Endothelial cell of umbilical vein (primary cell): ENCODE results near the gene CD46. TPM values are rescaled to one million over a fixed set of nuclear protein-coding genes. Genes with fewer than 3 reads are reported as not detected.

Experiments
- BruUV-seq: library from RNA; stranded (reverse); fragments of 400-500 nt; replicated peaks from 2 replicates; lab custom pipeline; 2021; lab: Mats Ljungman, UMichigan
- CTCF ChIA-PET: fragments of 300-600, 350-600 bp; sonication (Branson Sonifier 250); formaldehyde crosslinking; loops from one replicate; lab custom pipeline; 2021; ENCODE audit warnings: antibody characterized with exemption, inconsistent platforms; lab: Charles Lee
- POLR2A ChIA-PET: fragments of 300-600, 350-600 bp; sonication (Branson Sonifier 250); formaldehyde crosslinking; loops from one replicate; lab custom pipeline; 2021; ENCODE audit warnings: antibody characterized with exemption, inconsistent platforms; lab: Charles Lee
- DNase-seq: peaks from one replicate; pipeline ENCODE4 v3.0.0-alpha.2; 2011; ENCODE audit warnings: low read depth, low spot score
- FAIRE-seq: peaks from 2 replicates; lab custom pipeline; 2011; peaks lifted over from hg19 to GRCh38; lab: Jason Lieb, UNC
- H2AFZ ChIP-seq: 2 replicates; pipeline ENCODE4 v1.6.0; 2012; ENCODE audit warnings: low read depth, low read length, control low read depth, inconsistent platforms
- H3K27ac ChIP-seq: 2 replicates; pipeline ENCODE4 v1.5.1; 2011; ENCODE audit warnings: low read depth, mild to moderate bottlenecking, control low read depth, low read length, moderate library complexity; ENCODE audit not compliant: insufficient read depth
- H3K27me3 ChIP-seq, 2 experiments: 2 replicates each; pipeline versions ENCODE4 v1.6.0 to v1.6.1; 2011; ENCODE audit warnings: low read length in 2 of 2, mixed read lengths in 1 of 2; ENCODE audit not compliant: control insufficient read depth in 2 of 2, insufficient read depth in 2 of 2
- H3K36me3 ChIP-seq, 2 experiments: 2 replicates in 1 of 2; 3 replicates in 1 of 2; pipeline ENCODE4 v1.5.1; 2011; ENCODE audit warnings: low read length in 2 of 2, mild to moderate bottlenecking in 1 of 2, moderate library complexity in 1 of 2; ENCODE audit not compliant: control insufficient read depth in 2 of 2, insufficient read depth in 2 of 2; ENCODE audit errors: extremely low read depth in 1 of 2
- H3K4me1 ChIP-seq: 3 replicates; pipeline ENCODE4 v1.5.1; 2011; ENCODE audit warnings: mild to moderate bottlenecking, low read length; ENCODE audit not compliant: control insufficient read depth, insufficient read depth; ENCODE audit errors: extremely low read depth
- H3K4me2 ChIP-seq: 2 replicates; pipeline ENCODE4 v1.6.1; 2011; ENCODE audit warnings: low read length, control low read depth, mixed read lengths; ENCODE audit not compliant: insufficient read depth
- H3K4me3 ChIP-seq, 3 experiments: fragments of 200-600 bp in 1 of 3; sonication (generic), shearing (Covaris generic) in 1 of 3; replicated peaks in 1 of 3; 2 replicates each; pipeline ENCODE4 v1.5.1; 2011 to 2016; ENCODE audit warnings: control low read depth in 3 of 3, low read length in 3 of 3, mild to moderate bottlenecking in 2 of 3, inconsistent platforms in 1 of 3, low read depth in 1 of 3, moderate library complexity in 1 of 3; ENCODE audit not compliant: insufficient read depth in 1 of 3
- H3K79me2 ChIP-seq: 2 replicates; pipeline ENCODE4 v1.6.0; 2012; ENCODE audit warnings: low read length, inconsistent platforms; ENCODE audit not compliant: control insufficient read depth, insufficient read depth
- H3K9ac ChIP-seq: replicated peaks from 2 replicates; pipeline ENCODE3; 2011; ENCODE audit warnings: low read length, control low read depth; ENCODE audit not compliant: insufficient read depth; ENCODE audit errors: extremely low read depth
- H3K9me1 ChIP-seq: replicated peaks from 3 replicates; pipeline ENCODE4 v1.6.0; 2011; ENCODE audit warnings: mild to moderate bottlenecking, low read length; ENCODE audit not compliant: control insufficient read depth, insufficient read depth; ENCODE audit errors: extremely low read depth
- H3K9me3 ChIP-seq: replicated peaks from 2 replicates; pipeline ENCODE4 v1.5.1; 2012; ENCODE audit warnings: low read length, inconsistent platforms; ENCODE audit not compliant: control insufficient read depth, insufficient read depth
- H4K20me1 ChIP-seq: replicated peaks from 2 replicates; pipeline ENCODE3; 2011; ENCODE audit warnings: mild to moderate bottlenecking, low read length; ENCODE audit not compliant: control insufficient read depth, insufficient read depth; ENCODE audit errors: extremely low read depth
- EZH2 ChIP-seq: IDR thresholded peaks from 2 replicates; pipeline ENCODE4 v1.6.1; 2012; ENCODE audit warnings: borderline replicate concordance, low read depth, mild to moderate bottlenecking, moderate library complexity, low read length, inconsistent platforms; ENCODE audit not compliant: severe bottlenecking
- FOS ChIP-seq: IDR thresholded peaks from 2 replicates; pipeline ENCODE4 v1.6.1; 2011; ENCODE audit warnings: mild to moderate bottlenecking, low read length, moderate library complexity, borderline replicate concordance; ENCODE audit not compliant: insufficient read depth
- GATA2 ChIP-seq: IDR thresholded peaks from 2 replicates; pipeline ENCODE4 v1.7.0; 2011; ENCODE audit warnings: low read depth, mild to moderate bottlenecking, moderate library complexity, mixed read lengths, low read length; ENCODE audit not compliant: insufficient read length, insufficient read depth
- JUN ChIP-seq: IDR thresholded peaks from 2 replicates; pipeline ENCODE4 v1.6.1; 2011; ENCODE audit warnings: borderline replicate concordance, low read depth; ENCODE audit not compliant: insufficient read length, insufficient read depth
- MYC ChIP-seq: IDR thresholded peaks from one replicate; pipeline ENCODE4 v1.6.1; 2011; ENCODE audit warnings: mild to moderate bottlenecking, low read depth, low read length
- POLR2A ChIP-seq: IDR thresholded peaks from 2 replicates; pipeline ENCODE4 v1.6.1; 2012; ENCODE audit warnings: low read depth, mild to moderate bottlenecking, control low read depth, low read length
- POLR2AphosphoS5 ChIP-seq: IDR thresholded peaks from 2 replicates; pipeline ENCODE4 v1.6.1; 2012; ENCODE audit warnings: low read depth, mild to moderate bottlenecking, control low read depth, low read length, moderate library complexity; ENCODE audit not compliant: insufficient read depth
- dilution Hi-C: fragments of 300-500 bp; cut with MboI; formaldehyde crosslinking; loops from one replicate; pipeline ENCODE4 v1.15.0; 2019; ENCODE audit warnings: low sequenced_read_pairs; ENCODE audit not compliant: extremely low pct_ligation_motif_present
- intact Hi-C: fragments of 100-400 bp; cut with micrococcal nuclease; formaldehyde crosslinking; loops from one replicate; pipeline ENCODE4 v1.10.0; 2022
- polyA plus RNA-seq, 4 experiments: library from polyadenylated mRNA; depleted of rRNA in 3 of 4; stranded (reverse) in 3 of 4; unstranded in 1 of 4; fragments of >200 nt; gene quantifications; 2 replicates each; pipeline versions ENCODE4 v1.2.1 to v1.2.3, GENCODE V29; 2011 to 2012; ENCODE audit warnings: missing spikeins in 1 of 4
- total RNA-seq: library from RNA; stranded (reverse); gene quantifications from 2 replicates; pipeline ENCODE4 v1.2.3, GENCODE V29; 2021
- TF ChIP-seq, protein P1 (sequence below), 2 donors: IDR thresholded peaks; 1 replicate in 1 of 2; 2 replicates in 1 of 2; pipeline ENCODE4 v1.5.1; 2011; ENCODE audit warnings: low read length in 2 of 2, mild to moderate bottlenecking in 2 of 2, moderate library complexity in 2 of 2, control low read depth in 1 of 2, inconsistent platforms in 1 of 2, low read depth in 1 of 2; ENCODE audit not compliant: insufficient read depth in 1 of 2; ENCODE audit errors: extremely low read depth in 1 of 2
- TF ChIP-seq, protein P2 (sequence below): IDR thresholded peaks from 2 replicates; pipeline ENCODE4 v1.6.1; 2011; ENCODE audit not compliant: insufficient read depth, insufficient read length

Gene CD46
- total and polyA plus RNA-seq, 2 donors (not counting 3 experiments of a cell fraction or from before 2014, with no cell fraction given): 134 to 256 TPM

DNA sequence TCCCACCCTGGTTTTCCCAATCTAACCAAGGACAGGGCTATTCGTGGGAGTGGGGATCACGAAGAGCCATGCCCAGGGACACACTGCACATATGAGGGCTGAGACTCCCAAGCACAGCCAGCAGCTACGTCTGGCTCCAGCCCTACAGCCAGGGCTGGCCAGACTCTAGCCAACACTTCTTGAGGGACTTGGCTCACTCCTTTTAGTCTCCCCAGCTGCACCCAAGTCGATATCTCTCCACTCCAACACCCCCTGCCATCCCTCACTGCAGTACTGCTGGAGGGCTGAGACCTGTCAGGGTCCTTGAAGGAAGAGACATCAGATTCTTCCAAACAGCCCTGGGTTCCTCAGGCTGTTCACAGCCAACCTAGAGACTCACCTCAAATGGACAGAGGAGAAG lies 62.6 kb downstream of the CD46 start:
- Histone ChIP-seq H3K27ac (no peak overlapping the region), H3K9ac (no peak overlapping the region), H3K27me3 (no peaks in the 10 kb centered on the region), H3K4me1 (peaks cover 34% of the 10 kb centered on the region), H4K20me1 (no peaks in the 10 kb centered on the region), H2AFZ (no peak overlapping the region), H3K9me3 (no peaks in the 10 kb centered on the region), H3K79me2 (peaks cover 14% of the 10 kb centered on the region), H3K4me2 (no peak overlapping the region), H3K4me3 (no peak overlapping the region), H3K9me1 (no peaks in the 10 kb centered on the region), H3K36me3 (peaks cover 0 to 9% of the 10 kb centered on the region in 2 experiments)
- ChIA-PET CTCF (interaction anchor here (1.8 kb wide), 1 partner anchor 54 kb away, joined by 9 read pairs; no protein-coding TSS in a partner anchor), POLR2A (no interaction called here)
- no peak for TF ChIP-seq EZH2
- TF ChIP-seq, protein P1, sequence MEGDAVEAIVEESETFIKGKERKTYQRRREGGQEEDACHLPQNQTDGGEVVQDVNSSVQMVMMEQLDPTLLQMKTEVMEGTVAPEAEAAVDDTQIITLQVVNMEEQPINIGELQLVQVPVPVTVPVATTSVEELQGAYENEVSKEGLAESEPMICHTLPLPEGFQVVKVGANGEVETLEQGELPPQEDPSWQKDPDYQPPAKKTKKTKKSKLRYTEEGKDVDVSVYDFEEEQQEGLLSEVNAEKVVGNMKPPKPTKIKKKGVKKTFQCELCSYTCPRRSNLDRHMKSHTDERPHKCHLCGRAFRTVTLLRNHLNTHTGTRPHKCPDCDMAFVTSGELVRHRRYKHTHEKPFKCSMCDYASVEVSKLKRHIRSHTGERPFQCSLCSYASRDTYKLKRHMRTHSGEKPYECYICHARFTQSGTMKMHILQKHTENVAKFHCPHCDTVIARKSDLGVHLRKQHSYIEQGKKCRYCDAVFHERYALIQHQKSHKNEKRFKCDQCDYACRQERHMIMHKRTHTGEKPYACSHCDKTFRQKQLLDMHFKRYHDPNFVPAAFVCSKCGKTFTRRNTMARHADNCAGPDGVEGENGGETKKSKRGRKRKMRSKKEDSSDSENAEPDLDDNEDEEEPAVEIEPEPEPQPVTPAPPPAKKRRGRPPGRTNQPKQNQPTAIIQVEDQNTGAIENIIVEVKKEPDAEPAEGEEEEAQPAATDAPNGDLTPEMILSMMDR (IDR thresholded peaks at IDR 0.05; ENCODE audit: extremely low read depth in 1 of 2, insufficient read depth in 1 of 2, low read depth in 1 of 2, low read length in 2 of 2): no peak
- no peak for TF ChIP-seq FOS
- no peak for TF ChIP-seq GATA2
- TF ChIP-seq MYC: no peak
- TF ChIP-seq POLR2AphosphoS5: no peak
- no peak for TF ChIP-seq JUN
- TF ChIP-seq, protein P2, sequence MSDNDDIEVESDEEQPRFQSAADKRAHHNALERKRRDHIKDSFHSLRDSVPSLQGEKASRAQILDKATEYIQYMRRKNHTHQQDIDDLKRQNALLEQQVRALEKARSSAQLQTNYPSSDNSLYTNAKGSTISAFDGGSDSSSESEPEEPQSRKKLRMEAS: no peak
- no peak for TF ChIP-seq POLR2A
- dilution Hi-C loops: no loop called here
- no peak for FAIRE-seq
- DNase-seq: no peak
- no TSS peak for BruUV-seq
- intact Hi-C loops: no loop called here
